GM23338 (cell line): Measurements from ENCODE around the gene SDHAF3. TPM values are rescaled to one million over a fixed set of nuclear protein-coding genes. Genes with fewer than 3 reads are reported as not detected.

Experiments used
- ATAC-seq: fragments of 200-7000 bp; cut with Tn5 transposase; 3 replicates; pipeline ENCODE4 v1.9.1; 2020
- DNase-seq: peaks from one replicate; pipeline ENCODE4 v3.0.0-alpha.2; 2015; ENCODE audit warnings: low spot score
- H2AFZ ChIP-seq: fragments of 200-600 bp; sonication (generic); 2 replicates; pipeline ENCODE4 v1.8.0; 2016; ENCODE audit warnings: antibody characterized with exemption, mild to moderate bottlenecking, moderate library complexity
- H3F3A ChIP-seq: fragments of 200-600 bp; sonication (generic); replicated peaks from 2 replicates; pipeline ENCODE4 v1.8.0; 2017; ENCODE audit warnings: antibody characterized with exemption, mixed run types, low read depth
- H3K27ac ChIP-seq: fragments of 200-600 bp; sonication (generic); 2 replicates; pipeline ENCODE4 v1.6.1; 2016; ENCODE audit warnings: low read depth
- H3K27me3 ChIP-seq: fragments of 200-600 bp; sonication (generic); 2 replicates; pipeline ENCODE4 v1.8.0; 2016; ENCODE audit warnings: mild to moderate bottlenecking, mixed run types, moderate library complexity; ENCODE audit not compliant: insufficient read depth
- H3K36me3 ChIP-seq: fragments of 200-600 bp; sonication (generic); 2 replicates; pipeline ENCODE4 v1.8.0; 2016; ENCODE audit warnings: mild to moderate bottlenecking; ENCODE audit not compliant: insufficient read depth
- H3K4me1 ChIP-seq: fragments of 200-600 bp; sonication (generic); 2 replicates; pipeline ENCODE4 v1.8.0; 2016; ENCODE audit warnings: mild to moderate bottlenecking, moderate library complexity; ENCODE audit not compliant: insufficient read depth
- H3K4me2 ChIP-seq: fragments of 200-600 bp; sonication (generic); 2 replicates; pipeline ENCODE4 v1.7.1; 2017; ENCODE audit warnings: mixed run types
- H3K4me3 ChIP-seq: fragments of 200-600 bp; sonication (generic); 2 replicates; pipeline ENCODE4 v1.6.1; 2016; ENCODE audit warnings: mixed run types
- H3K79me2 ChIP-seq: fragments of 200-600 bp; sonication (generic); replicated peaks from 2 replicates; pipeline ENCODE4 v1.8.0; 2017; ENCODE audit warnings: mild to moderate bottlenecking; ENCODE audit not compliant: insufficient read depth
- H3K9me2 ChIP-seq: fragments of 200-600 bp; sonication (generic); 2 replicates; pipeline ENCODE4 v1.8.0; 2017; ENCODE audit not compliant: insufficient read depth
- H4K20me1 ChIP-seq: fragments of 200-600 bp; sonication (generic); replicated peaks from 2 replicates; pipeline ENCODE4 v1.8.0; 2017; ENCODE audit warnings: mild to moderate bottlenecking; ENCODE audit not compliant: insufficient read depth
- H3K27ac Mint-ChIP-seq: 2 replicates; pipeline ENCODE4 v1.8.0; 2020; ENCODE audit warnings: inconsistent platforms, mild to moderate bottlenecking, moderate library complexity, mixed read lengths
- H3K27me3 Mint-ChIP-seq: 3 replicates; pipeline ENCODE4 v1.8.0; 2022; ENCODE audit warnings: low read depth, mild to moderate bottlenecking, moderate library complexity, mixed read lengths, inconsistent platforms; ENCODE audit not compliant: insufficient read depth, poor library complexity
- H3K36me3 Mint-ChIP-seq: 3 replicates; pipeline ENCODE4 v1.8.0; 2021; ENCODE audit warnings: low read depth, mild to moderate bottlenecking, inconsistent platforms, moderate library complexity, mixed read lengths
- H3K4me1 Mint-ChIP-seq: 3 replicates; pipeline ENCODE4 v1.8.0; 2020; ENCODE audit warnings: mild to moderate bottlenecking, inconsistent platforms, mixed read lengths
- H3K4me3 Mint-ChIP-seq: 3 replicates; pipeline ENCODE4 v1.8.0; 2021; ENCODE audit warnings: moderate library complexity, mild to moderate bottlenecking, inconsistent platforms, mixed read lengths
- H3K9me3 Mint-ChIP-seq: 3 replicates; pipeline ENCODE4 v1.8.0; 2020; ENCODE audit warnings: moderate library complexity, mild to moderate bottlenecking, inconsistent platforms, mixed read lengths
- CREB1 ChIP-seq: fragments of 250-450 bp; sonication (Bioruptor Pico); IDR thresholded peaks from 2 replicates; pipeline ENCODE4 v1.5.0; 2020; ENCODE audit warnings: low read depth, mild to moderate bottlenecking, moderate library complexity
- EZH2phosphoT487 ChIP-seq: fragments of 200-600 bp; sonication (generic); IDR thresholded peaks from one replicate; pipeline ENCODE4 v1.8.1; 2018; ENCODE audit warnings: antibody characterized with exemption; ENCODE audit not compliant: unreplicated experiment
- JUNB ChIP-seq: IDR thresholded peaks from one replicate; pipeline ENCODE4 v1.6.1; 2016; ENCODE audit warnings: antibody characterized with exemption; ENCODE audit not compliant: unreplicated experiment
- NANOG ChIP-seq: IDR thresholded peaks from 2 replicates; pipeline ENCODE4 v1.6.1; 2016; ENCODE audit warnings: antibody characterized with exemption, borderline replicate concordance
- ZNF114 ChIP-seq: fragments of 250-450 bp; sonication (Bioruptor Pico); IDR thresholded peaks from 2 replicates; pipeline ENCODE4 v1.5.0; 2020; ENCODE audit warnings: mild to moderate bottlenecking, moderate library complexity
- ZNF331 ChIP-seq: fragments of 250-450 bp; sonication (Bioruptor Pico); IDR thresholded peaks from 2 replicates; pipeline ENCODE4 v1.5.0; 2020; ENCODE audit warnings: low read depth, mild to moderate bottlenecking, moderate library complexity
- polyA plus RNA-seq: library from polyadenylated mRNA; unstranded; fragments of >200 nt; fragmentation: Nextera tagmentation; extraction: Ambion mirVana; gene quantifications from 2 replicates; pipeline ENCODE4 v1.2.1, GENCODE V29; 2016
- total RNA-seq: library from RNA; depleted of rRNA; stranded (reverse); fragments of >200 nt; shearing (Covaris generic); gene quantifications from 2 replicates; pipeline ENCODE4 v1.2.3, GENCODE V29; 2014
- TF ChIP-seq, protein P1 (sequence below): fragments of 250-450 bp; sonication (Bioruptor Pico); IDR thresholded peaks from 2 replicates; pipeline ENCODE4 v1.5.0; 2020; ENCODE audit warnings: mild to moderate bottlenecking, moderate library complexity
- TF ChIP-seq, protein P2 (sequence below): IDR thresholded peaks from 2 replicates; pipeline ENCODE4 v1.6.1; 2016; ENCODE audit warnings: antibody characterized with exemption

The SDHAF3 gene
- total and polyA plus RNA-seq, 2 experiments from 2014 or later, result 35.5 to 123 TPM

DNA sequence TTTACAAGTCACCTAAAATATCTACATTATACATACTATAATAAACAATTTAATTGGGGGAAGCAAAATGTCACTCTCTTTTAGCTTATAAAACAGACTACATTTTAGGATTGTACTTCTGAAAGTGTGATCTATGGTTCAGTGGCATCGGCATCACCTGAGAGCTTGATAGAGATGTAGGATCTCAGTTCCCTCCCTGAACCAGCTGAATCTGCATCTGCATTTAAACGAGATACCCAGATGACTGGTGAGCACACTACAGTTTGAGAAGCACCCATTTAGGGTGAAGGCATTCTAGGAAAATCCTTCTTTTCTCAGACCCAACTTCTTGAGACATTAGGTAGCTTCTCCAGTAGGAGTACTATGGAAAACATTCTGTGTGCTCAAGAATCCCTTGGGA lies 21.5 kb upstream of the SDHAF3 start (continued):
- TF ChIP-seq, protein P1, sequence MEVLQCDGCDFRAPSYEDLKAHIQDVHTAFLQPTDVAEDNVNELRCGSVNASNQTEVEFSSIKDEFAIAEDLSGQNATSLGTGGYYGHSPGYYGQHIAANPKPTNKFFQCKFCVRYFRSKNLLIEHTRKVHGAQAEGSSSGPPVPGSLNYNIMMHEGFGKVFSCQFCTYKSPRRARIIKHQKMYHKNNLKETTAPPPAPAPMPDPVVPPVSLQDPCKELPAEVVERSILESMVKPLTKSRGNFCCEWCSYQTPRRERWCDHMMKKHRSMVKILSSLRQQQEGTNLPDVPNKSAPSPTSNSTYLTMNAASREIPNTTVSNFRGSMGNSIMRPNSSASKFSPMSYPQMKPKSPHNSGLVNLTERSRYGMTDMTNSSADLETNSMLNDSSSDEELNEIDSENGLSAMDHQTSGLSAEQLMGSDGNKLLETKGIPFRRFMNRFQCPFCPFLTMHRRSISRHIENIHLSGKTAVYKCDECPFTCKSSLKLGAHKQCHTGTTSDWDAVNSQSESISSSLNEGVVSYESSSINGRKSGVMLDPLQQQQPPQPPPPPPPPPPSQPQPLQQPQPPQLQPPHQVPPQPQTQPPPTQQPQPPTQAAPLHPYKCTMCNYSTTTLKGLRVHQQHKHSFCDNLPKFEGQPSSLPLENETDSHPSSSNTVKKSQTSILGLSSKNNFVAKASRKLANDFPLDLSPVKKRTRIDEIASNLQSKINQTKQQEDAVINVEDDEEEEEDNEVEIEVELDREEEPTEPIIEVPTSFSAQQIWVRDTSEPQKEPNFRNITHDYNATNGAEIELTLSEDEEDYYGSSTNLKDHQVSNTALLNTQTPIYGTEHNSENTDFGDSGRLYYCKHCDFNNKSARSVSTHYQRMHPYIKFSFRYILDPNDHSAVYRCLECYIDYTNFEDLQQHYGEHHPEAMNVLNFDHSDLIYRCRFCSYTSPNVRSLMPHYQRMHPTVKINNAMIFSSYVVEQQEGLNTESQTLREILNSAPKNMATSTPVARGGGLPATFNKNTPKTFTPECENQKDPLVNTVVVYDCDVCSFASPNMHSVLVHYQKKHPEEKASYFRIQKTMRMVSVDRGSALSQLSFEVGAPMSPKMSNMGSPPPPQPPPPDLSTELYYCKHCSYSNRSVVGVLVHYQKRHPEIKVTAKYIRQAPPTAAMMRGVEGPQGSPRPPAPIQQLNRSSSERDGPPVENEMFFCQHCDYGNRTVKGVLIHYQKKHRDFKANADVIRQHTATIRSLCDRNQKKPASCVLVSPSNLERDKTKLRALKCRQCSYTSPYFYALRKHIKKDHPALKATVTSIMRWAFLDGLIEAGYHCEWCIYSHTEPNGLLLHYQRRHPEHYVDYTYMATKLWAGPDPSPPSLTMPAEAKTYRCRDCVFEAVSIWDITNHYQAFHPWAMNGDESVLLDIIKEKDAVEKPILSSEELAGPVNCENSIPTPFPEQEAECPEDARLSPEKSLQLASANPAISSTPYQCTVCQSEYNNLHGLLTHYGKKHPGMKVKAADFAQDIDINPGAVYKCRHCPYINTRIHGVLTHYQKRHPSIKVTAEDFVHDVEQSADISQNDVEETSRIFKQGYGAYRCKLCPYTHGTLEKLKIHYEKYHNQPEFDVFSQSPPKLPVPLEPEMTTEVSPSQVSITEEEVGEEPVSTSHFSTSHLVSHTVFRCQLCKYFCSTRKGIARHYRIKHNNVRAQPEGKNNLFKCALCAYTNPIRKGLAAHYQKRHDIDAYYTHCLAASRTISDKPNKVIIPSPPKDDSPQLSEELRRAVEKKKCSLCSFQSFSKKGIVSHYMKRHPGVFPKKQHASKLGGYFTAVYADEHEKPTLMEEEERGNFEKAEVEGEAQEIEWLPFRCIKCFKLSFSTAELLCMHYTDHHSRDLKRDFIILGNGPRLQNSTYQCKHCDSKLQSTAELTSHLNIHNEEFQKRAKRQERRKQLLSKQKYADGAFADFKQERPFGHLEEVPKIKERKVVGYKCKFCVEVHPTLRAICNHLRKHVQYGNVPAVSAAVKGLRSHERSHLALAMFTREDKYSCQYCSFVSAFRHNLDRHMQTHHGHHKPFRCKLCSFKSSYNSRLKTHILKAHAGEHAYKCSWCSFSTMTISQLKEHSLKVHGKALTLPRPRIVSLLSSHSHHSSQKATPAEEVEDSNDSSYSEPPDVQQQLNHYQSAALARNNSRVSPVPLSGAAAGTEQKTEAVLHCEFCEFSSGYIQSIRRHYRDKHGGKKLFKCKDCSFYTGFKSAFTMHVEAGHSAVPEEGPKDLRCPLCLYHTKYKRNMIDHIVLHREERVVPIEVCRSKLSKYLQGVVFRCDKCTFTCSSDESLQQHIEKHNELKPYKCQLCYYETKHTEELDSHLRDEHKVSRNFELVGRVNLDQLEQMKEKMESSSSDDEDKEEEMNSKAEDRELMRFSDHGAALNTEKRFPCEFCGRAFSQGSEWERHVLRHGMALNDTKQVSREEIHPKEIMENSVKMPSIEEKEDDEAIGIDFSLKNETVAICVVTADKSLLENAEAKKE (CRISPR knock-in tag), result no peak
- TF ChIP-seq ZNF331 (CRISPR knock-in tag) (no peak), NANOG (no peak), CREB1 (CRISPR knock-in tag) (no peak)

DNA sequence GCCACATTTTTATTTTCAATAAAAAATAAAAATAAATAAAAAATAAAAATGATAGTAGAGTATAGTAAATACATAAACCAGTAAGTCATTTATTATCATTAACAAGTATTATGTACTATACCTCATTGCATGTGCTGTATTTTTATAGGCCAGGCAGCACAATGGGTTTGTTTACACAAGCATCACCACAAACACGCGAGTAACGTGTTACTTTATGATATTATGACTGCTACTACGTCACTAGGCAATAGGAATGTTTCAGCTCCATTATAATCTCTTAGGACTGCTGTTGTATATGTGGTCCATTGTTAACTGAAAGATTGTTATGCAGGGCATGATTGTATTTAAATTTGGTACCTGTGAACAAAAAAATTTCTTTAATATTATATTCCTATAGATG lies 20.8 kb upstream of the SDHAF3 start:
- H3K4me3 Mint-ChIP-seq, result no peak overlapping the region
- Histone ChIP-seq H3K9me2 (no peaks in the 10 kb centered on the region), H3K4me2 (no peak overlapping the region), H3K27ac (no peak overlapping the region), H3K36me3 (no peaks in the 10 kb centered on the region), H3K27me3 (no peaks in the 10 kb centered on the region), H2AFZ (no peak overlapping the region), H3K79me2 (no peaks in the 10 kb centered on the region), H3K4me3 (no peak overlapping the region), H3K4me1 (no peaks in the 10 kb centered on the region), H3F3A (no peaks in the 10 kb centered on the region), H4K20me1 (no peaks in the 10 kb centered on the region)
- H3K27ac Mint-ChIP-seq, result no peak overlapping the region
- no peaks in the 10 kb centered on the region for H3K36me3 Mint-ChIP-seq
- H3K9me3 Mint-ChIP-seq, result no peaks in the 10 kb centered on the region
- H3K4me1 Mint-ChIP-seq, result no peaks in the 10 kb centered on the region
- ATAC-seq, result no peak
- no peak for DNase-seq
- no peaks in the 10 kb centered on the region for H3K27me3 Mint-ChIP-seq
- TF ChIP-seq ZNF114 (CRISPR knock-in tag) (no peak), NANOG (no peak), JUNB (no peak), EZH2phosphoT487 (no peak)
- TF ChIP-seq, protein P1 (CRISPR knock-in tag), result no peak
- TF ChIP-seq, protein P2, sequence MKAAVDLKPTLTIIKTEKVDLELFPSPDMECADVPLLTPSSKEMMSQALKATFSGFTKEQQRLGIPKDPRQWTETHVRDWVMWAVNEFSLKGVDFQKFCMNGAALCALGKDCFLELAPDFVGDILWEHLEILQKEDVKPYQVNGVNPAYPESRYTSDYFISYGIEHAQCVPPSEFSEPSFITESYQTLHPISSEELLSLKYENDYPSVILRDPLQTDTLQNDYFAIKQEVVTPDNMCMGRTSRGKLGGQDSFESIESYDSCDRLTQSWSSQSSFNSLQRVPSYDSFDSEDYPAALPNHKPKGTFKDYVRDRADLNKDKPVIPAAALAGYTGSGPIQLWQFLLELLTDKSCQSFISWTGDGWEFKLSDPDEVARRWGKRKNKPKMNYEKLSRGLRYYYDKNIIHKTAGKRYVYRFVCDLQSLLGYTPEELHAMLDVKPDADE, result no peak
